ENCODE measurements around the gene SNX15.

- TF ChIP-seq CTCF (conservative IDR thresholded peaks at IDR 0.05; ENCODE audit: low read length) = no peak
- TF ChIP-seq EZH2phosphoT487 (IDR thresholded peaks at IDR 0.05; ENCODE audit: borderline replicate concordance) = no peak
Observed at GRCh38 chr11:65069217-65069616, 42.0 kb downstream of the SNX15 start.

Data from Loucy (cell line).